HAP-1 (cell line): ENCODE data around the gene SLC6A18.
A peak's percentile ranks its signal among the peaks of the same experiment; 100 is the strongest.

Experiments used
- DNase-seq, 2 experiments: peaks; one replicate each; pipeline ENCODE4 v3.0.0-alpha.2; 2016 to 2020; ENCODE audit warnings: low spot score in 2 of 2
- H3K27me3 ChIP-seq: fragments of 250-450 bp; sonication (Bioruptor Pico); 2 replicates; pipeline ENCODE4 v1.5.1; 2020; ENCODE audit warnings: low read depth, mild to moderate bottlenecking, moderate library complexity
- H3K36me3 ChIP-seq: fragments of 250-450 bp; sonication (Bioruptor Pico); replicated peaks from 2 replicates; pipeline ENCODE4 v1.5.1; 2020; ENCODE audit warnings: mild to moderate bottlenecking
- H3K4me1 ChIP-seq: fragments of 250-450 bp; sonication (Bioruptor Pico); 2 replicates; pipeline ENCODE4 v1.5.1; 2020; ENCODE audit warnings: mild to moderate bottlenecking
- H3K4me3 ChIP-seq: fragments of 250-450 bp; sonication (Bioruptor Pico); 2 replicates; pipeline ENCODE4 v1.5.1; 2020; ENCODE audit warnings: mild to moderate bottlenecking, moderate library complexity
- H3K9me3 ChIP-seq: fragments of 250-450 bp; sonication (Bioruptor Pico); 2 replicates; pipeline ENCODE4 v1.5.1; 2020; ENCODE audit warnings: mild to moderate bottlenecking, moderate library complexity
- in situ Hi-C: fragments of 300-500 bp; cut with MboI; formaldehyde crosslinking; loops from 3 replicates; pipeline ENCODE4 v1.14.3; 2020; ENCODE audit warnings: low sequenced_read_pairs, inconsistent platforms, mixed read lengths

SLC6A18 gene

DNA sequence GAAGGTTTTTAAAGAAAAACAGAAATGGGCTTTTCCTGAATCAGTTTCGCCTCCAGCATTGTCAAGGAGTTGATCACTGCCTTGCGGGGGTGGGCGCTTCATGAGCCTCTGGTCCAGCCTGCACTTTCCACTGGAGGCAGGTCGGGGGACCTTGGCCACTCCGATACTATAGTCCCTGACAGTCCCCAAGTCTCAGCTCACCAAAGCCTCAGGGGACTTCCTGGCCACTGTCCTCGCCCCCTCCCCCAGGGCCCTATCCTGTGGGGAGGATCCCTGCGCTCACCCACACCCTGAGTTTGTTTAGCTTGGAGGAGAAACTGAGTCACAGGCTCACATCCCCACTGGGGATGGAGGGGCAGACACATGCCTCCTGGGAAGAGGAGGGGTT lies 22.4 kb upstream of the SLC6A18 start:
- Histone ChIP-seq H3K36me3 (no peaks in the 10 kb centered on the region), H3K4me1 (no peaks in the 10 kb centered on the region), H3K27me3 (peaks cover 24% of the 10 kb centered on the region), H3K9me3 (no peaks in the 10 kb centered on the region), H3K4me3 (no peak overlapping the region)
- in situ Hi-C loops, result no loop called here
- DNase-seq, result no peak

DNA sequence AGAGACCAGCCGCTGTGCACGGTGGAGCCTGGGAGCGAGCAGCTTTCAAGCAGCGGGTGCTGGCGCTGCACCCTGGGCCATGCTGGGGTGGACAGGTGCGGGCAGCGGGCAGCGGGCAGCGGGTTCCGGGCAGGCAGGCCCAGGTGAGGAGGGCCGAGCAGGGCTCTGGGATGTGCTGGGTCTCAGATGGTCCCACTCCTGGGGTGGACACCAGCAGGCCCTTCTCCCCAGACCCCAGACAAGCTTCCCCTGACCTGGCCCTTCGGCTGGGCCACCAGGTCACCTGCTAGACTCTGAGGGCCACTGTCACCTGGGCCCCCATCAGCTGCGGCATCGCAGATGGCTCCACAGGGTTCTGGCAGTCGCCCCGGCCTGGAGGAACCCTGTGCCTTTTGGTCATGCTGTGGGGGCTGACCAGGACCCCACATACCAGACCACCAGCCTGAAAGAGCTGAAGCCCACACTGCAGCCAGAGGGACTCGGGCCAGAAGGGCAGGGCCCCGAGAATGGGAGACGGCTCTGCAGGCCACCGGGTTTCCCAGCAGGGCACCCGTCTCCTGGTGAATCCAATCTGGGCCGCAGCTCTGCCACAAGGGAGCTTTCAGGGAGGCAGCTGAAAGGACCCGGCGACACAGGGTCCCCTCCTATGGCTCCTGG lies 21.7 kb upstream of the SLC6A18 start:
- H3K4me3 ChIP-seq, result no peak overlapping the region
- H3K9me3 ChIP-seq, result no peaks in the 10 kb centered on the region
- no peaks in the 10 kb centered on the region for H3K4me1 ChIP-seq
- no peak for DNase-seq
- no peaks in the 10 kb centered on the region for H3K36me3 ChIP-seq
- in situ Hi-C loops, result no loop called here
- H3K27me3 ChIP-seq, result peaks cover 29% of the 10 kb centered on the region

DNA sequence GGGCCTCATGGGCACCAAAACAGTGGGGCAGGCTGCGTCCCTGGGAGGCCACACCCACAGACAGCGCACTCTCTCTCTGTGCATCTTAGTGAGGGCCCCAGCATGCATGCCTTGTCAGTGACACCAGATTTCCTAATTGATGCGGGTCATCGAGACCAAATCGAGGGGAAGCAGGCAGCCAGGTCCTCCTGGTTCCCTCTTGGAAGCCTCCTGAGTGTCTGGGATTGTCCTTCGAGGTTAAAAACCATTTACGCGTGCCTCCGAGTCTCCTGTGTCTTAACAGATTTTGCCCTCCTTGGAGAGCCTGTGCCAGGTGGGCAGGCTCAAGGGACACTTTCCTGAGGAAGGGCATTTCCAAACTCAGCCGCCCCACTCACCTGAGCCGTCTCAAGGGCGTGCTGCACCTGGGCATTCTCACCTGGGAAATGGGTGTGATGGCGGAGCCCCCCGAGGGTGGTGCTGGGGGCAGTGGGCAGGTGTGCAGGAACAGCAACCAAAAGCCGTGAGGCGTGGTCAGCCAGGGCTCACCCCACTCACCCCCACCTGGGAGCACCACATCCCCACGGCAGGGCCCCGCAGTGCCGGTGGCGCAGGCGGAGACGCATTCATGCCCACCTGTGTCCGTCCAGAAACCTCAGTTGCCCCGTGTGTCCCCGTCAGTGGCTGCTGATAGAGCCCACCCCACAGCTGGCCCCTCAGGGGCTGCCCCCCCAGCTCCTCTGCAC lies 21.1 kb upstream of the SLC6A18 start:
- in situ Hi-C loops, result no loop called here
- H3K36me3 ChIP-seq, result no peaks in the 10 kb centered on the region
- H3K27me3 ChIP-seq, result peaks cover 27% of the 10 kb centered on the region
- no peak overlapping the region for H3K4me3 ChIP-seq
- no peak for DNase-seq
- no peaks in the 10 kb centered on the region for H3K4me1 ChIP-seq
- H3K9me3 ChIP-seq, result no peaks in the 10 kb centered on the region

DNA sequence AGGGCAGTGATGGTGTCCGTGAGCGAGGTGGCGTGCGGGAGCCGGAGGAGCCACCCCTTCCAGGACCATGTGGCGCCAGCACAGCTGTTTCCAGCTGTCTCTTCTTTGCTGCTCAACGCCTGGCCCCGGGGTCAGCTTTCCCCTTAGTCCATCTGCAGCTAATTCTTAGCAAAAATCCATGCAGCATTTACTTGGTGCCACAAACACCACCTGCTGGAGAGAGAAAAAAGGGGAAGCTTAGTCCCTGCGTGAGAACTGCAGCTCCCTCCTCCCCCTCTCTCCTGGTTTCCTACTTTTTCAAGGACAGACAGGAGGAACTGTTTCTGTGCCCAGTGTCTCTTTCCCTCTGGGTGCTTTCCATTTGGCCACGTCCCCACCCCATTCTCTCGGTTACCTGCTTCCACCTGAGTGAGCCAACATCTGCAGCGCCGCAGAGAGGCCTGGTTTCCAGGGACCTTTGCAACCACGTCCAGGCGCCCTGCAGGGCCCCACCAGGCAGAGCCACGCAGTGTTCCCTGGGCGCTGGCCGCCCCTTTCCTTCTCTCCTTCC lies 20.4 kb upstream of the SLC6A18 start:
- in situ Hi-C loops, result no loop called here
- H3K36me3 ChIP-seq, result no peaks in the 10 kb centered on the region
- H3K4me3 ChIP-seq, result no peak overlapping the region
- peak; percentile 30 to 32 for DNase-seq
- peaks cover 30% of the 10 kb centered on the region for H3K27me3 ChIP-seq
- H3K9me3 ChIP-seq, result no peaks in the 10 kb centered on the region
- H3K4me1 ChIP-seq, result no peaks in the 10 kb centered on the region

DNA sequence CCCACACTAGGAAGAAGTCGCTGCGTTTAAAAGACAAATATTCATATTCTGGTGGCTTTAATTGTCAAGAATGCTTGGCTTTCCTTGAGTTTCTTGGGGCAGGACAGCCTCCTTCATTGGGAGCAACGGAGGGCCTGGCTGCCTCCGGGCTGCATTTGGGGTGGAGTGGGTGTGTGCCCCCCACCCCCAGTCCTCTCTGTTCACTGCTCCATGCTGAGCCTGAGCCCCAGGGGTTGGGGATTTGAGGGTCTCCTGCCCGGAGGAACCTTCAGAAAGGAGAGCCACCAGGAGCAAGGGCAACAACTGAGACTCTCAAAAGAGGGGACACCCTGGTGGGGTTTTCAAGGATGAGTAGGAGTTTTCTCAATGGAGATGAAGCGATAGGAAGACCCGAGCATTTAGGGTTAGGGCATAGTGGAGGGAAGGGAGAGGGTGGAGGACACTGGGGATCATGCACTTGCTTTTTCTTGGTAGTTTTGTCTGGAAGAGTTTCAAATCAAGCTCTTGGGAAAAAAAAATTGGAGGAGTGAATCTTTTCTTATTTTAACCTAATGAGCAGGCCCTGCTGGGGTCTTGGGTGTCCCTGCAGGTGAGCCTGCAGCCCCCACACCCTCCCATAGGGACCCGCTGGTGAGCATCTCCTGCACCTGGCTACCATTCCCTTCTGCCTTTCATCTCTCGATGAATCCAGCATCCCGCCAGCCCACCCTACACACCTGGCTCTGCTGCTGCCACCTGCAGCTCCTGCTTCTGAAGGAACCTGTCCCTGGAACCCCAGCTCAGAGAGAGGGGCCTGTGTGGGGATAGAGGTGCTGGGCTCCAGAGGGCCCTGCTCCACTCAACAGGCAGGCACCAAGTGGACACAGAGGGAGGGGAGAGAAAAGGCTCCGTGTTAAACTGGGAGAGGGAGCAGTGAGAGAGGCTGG lies 19.7 kb upstream of the SLC6A18 start:
- H3K27me3 ChIP-seq, result peaks cover 30% of the 10 kb centered on the region
- no peaks in the 10 kb centered on the region for H3K4me1 ChIP-seq
- no peak overlapping the region for H3K4me3 ChIP-seq
- in situ Hi-C loops, result no loop called here
- H3K9me3 ChIP-seq, result no peaks in the 10 kb centered on the region
- no peak for DNase-seq
- no peaks in the 10 kb centered on the region for H3K36me3 ChIP-seq

DNA sequence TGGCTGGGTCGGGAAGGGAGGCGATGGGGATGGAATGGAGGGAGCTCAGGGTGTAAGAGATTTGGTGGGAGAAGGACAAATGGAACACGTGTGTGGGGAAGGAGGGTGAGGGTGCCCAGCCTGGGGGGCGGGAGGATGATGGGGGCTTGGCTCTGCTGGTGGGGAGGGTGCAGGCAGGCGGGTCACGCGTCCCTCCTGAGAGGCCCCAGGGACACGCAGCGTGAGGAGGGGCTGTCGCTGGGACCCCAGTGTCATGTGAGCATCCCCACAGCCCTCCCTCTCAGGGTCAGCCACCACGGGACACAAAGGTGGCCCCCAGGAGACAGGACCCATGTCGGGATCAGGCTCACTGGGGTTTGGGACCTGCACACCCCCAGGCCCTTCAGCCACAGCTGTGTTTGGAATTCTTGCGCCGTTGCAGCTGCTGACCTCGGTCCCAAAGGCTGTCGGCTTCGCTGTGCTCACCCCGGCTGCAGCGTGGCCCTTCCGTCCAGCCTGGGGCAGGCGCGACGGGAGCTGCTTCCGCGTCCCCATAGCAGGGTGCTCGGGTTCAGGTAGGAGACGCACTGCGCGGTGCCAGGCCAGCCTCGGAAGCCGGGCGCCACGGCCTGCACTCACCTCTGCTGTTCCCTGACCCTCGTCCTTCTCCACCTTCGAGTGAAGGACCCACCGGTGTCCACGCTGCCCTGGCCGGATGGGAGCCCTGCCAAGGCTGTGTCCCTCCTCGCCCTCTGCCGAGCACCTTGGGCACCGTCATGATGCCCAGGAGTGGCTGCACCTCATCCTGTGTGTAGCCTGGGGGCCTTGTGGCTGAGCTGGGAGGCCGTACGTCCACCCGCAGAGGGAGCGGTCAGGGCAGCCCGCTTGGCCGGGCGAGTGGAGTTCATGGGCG lies 18.4 kb upstream of the SLC6A18 start:
- H3K9me3 ChIP-seq, result no peaks in the 10 kb centered on the region
- peaks cover 30% of the 10 kb centered on the region for H3K27me3 ChIP-seq
- H3K4me1 ChIP-seq, result no peaks in the 10 kb centered on the region
- no peak overlapping the region for H3K4me3 ChIP-seq
- in situ Hi-C loops, result no loop called here
- DNase-seq, result no peak
- H3K36me3 ChIP-seq, result no peaks in the 10 kb centered on the region

DNA sequence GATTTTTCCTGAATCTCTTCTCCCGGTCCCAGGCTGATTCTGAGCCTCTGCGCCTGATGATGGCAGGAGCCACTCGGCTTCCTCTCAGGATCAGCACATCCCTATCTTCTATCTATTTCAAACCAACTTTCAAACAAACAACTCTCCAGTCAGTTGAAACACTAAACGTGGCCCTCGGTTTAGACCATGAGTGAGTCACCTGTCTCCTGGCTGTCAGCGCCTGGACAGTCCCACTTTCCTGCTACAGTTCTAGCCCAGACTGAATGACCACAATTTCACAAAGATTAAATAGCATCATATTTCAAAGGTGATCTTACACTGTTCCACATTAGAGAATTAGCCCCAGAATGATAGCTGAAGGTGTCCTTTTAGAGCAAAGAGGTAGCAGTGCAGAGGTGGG lies 17.6 kb upstream of the SLC6A18 start:
- Histone ChIP-seq H3K36me3 (no peaks in the 10 kb centered on the region), H3K9me3 (no peaks in the 10 kb centered on the region), H3K27me3 (peaks cover 30% of the 10 kb centered on the region), H3K4me1 (no peaks in the 10 kb centered on the region), H3K4me3 (no peak overlapping the region)
- no peak for DNase-seq
- in situ Hi-C loops, result no loop called here

DNA sequence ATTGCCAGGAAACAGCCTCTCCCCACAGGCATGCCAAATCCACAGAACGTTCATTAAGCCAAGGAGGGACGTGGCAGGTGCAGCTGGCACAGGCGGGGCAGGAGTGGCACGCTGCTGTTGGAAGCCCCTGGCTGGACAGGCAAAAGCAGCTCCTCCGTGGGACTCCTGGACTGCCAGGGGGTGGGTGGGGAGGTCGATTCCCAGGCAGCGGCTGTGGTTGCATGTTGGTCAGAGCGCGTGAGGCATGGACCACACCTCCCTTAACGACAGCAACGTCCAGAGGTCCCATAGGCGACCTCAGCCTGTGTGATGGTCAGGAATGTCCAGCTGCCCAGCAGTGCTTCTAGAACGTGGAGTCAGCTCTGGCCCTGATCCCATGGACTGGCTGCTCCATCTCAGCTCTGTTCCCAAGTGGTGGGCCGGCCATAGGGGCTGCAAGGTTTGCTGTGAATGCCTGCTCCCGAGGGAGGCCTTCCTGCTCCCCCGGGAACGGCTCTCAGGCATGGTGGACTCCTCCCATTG lies 16.9 kb upstream of the SLC6A18 start:
- no peaks in the 10 kb centered on the region for H3K9me3 ChIP-seq
- H3K27me3 ChIP-seq, result peaks cover 30% of the 10 kb centered on the region
- DNase-seq, result no peak
- in situ Hi-C loops, result no loop called here
- no peak overlapping the region for H3K4me3 ChIP-seq
- H3K36me3 ChIP-seq, result no peaks in the 10 kb centered on the region
- no peaks in the 10 kb centered on the region for H3K4me1 ChIP-seq

DNA sequence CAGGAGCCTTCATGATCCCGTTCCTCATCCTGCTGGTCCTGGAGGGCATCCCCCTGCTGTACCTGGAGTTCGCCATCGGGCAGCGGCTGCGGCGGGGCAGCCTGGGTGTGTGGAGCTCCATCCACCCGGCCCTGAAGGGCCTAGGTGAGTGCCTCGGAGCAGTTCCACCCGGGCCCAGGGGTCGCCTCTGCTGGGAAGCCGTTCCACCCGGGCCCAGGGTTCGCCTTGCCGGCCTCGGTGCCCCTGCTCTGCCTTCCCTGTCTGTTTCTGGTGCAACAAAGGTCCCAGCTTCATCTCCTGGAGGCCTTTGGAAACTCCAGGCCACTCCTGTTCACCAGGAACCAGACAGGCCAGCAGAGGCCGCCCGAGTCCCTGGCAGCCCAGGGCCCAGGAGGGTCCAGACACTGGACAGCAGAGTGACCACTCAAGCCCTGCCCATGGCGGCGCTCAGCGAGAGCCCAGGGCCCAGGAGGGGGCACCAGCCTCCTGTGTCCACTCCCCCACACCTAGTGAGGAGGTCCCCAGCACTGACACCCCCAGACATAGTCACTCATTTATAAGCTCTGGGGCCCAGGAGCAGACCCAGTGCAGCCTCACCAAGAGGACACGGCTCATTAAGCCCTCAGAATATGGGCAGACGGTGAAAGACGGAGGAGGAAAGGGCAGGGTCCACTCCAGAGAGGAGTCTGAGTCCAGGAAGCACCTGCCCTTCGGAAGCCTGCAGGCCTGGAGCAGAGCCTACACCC lies 16.3 kb upstream of the SLC6A18 start:
- H3K9me3 ChIP-seq, result no peaks in the 10 kb centered on the region
- H3K36me3 ChIP-seq, result no peaks in the 10 kb centered on the region
- H3K4me1 ChIP-seq, result no peaks in the 10 kb centered on the region
- no peak for DNase-seq
- H3K4me3 ChIP-seq, result no peak overlapping the region
- in situ Hi-C loops, result no loop called here
- H3K27me3 ChIP-seq, result peaks cover 30% of the 10 kb centered on the region

DNA sequence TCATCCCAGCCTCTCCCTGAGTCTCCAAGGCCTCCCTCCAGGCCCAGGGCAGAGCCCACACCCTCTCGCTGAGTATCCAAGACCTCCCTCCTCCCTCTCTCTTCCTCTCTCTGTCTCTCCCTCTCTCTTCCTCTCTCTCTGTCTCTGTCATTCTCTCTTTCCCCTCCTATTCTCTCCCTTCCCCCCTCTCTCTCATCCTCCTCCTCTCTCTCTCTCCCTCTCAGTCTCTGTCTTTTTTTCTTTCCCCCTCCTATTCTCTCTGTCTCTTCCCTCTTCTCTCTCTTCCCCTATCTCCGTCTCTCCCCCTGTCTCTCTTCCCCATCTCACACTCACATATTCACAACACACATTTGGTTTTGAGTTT lies 15.7 kb upstream of the SLC6A18 start:
- in situ Hi-C loops, result no loop called here

DNA sequence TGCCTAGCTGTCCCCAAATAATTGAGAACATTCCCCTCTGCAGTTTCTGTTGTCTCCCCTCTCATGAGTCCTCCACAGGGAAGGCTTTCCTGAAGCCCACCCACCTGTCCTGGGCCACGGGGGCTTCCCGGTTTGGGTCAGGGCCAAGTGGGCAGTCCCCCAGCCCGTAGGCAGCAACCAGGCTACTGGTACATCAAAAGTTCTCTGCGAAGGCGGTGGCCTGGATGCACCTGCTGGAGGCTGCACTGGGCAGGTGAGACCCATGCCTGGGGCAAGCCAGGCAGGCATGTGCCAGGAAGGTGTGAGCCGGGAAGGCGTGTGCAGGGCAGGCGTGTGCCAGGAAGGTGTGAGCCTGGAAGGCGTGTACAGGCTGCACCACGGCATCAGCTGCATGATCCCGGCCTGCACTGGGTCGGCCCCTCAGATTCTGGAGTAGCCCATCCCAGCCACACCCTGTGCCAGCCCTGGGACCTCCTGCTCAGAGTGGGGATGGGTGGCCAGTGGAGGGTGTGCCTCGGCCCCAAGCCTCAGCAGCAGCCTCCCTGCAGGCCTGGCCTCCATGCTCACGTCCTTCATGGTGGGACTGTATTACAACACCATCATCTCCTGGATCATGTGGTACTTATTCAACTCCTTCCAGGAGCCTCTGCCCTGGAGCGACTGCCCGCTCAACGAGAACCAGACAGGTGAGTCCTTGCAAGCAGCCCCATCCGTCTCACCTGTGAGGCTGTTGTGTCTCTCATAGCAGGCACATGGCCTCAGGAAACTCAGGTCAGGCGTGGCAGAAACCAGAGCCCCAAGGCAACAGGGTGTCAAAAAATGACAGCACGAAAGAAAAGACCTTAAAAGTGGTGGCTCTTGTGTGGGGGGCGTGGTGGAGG lies 15.0 kb upstream of the SLC6A18 start:
- Histone ChIP-seq H3K4me3 (no peak overlapping the region), H3K36me3 (no peaks in the 10 kb centered on the region), H3K9me3 (no peaks in the 10 kb centered on the region), H3K4me1 (no peaks in the 10 kb centered on the region), H3K27me3 (peaks cover 30% of the 10 kb centered on the region)
- in situ Hi-C loops, result no loop called here
- DNase-seq, result no peak

More for the DNA sequence above, 15.7 kb upstream of the SLC6A18 start:
- H3K36me3 ChIP-seq, result no peaks in the 10 kb centered on the region
- no peak overlapping the region for H3K4me3 ChIP-seq
- H3K4me1 ChIP-seq, result no peaks in the 10 kb centered on the region
- no peak for DNase-seq
- no peaks in the 10 kb centered on the region for H3K9me3 ChIP-seq
- peaks cover 30% of the 10 kb centered on the region for H3K27me3 ChIP-seq

DNA sequence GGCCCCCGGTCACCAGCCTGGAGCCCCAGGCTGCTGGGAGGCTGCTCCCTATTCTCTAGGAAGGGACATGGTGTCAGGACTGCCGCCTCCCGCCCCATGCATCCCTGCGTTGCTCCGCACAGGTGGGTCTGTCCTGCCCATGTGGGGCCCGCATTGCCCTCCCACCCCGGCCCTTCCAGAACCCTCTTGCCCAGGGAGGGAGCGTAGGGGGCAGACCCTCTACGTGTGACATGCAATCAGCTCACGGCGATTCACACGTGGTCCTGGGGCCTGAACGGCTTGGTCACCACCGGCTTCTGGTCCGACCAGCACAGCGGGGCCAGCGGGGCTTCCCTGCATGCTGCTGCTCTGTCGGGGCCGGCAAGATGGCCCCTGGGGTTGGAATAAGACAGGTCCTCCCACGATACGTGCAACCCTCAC lies 14.3 kb upstream of the SLC6A18 start:
- no peak overlapping the region for H3K4me3 ChIP-seq
- in situ Hi-C loops, result no loop called here
- H3K36me3 ChIP-seq, result no peaks in the 10 kb centered on the region
- H3K27me3 ChIP-seq, result peaks cover 26% of the 10 kb centered on the region
- no peaks in the 10 kb centered on the region for H3K4me1 ChIP-seq
- no peaks in the 10 kb centered on the region for H3K9me3 ChIP-seq
- DNase-seq, result no peak
